Activated effector memory CD4-positive, alpha-beta T cell treated with anti-CD3 and anti-CD28 coated beads, Interleukin-2, amount 50 U/mL, for 16 hours (primary cell): ENCODE measurements around the gene PTGER3.

Experiments
- DNase-seq: peaks from one replicate; pipeline ENCODE4 v3.0.0-alpha.2; 2020

Gene PTGER3

DNA sequence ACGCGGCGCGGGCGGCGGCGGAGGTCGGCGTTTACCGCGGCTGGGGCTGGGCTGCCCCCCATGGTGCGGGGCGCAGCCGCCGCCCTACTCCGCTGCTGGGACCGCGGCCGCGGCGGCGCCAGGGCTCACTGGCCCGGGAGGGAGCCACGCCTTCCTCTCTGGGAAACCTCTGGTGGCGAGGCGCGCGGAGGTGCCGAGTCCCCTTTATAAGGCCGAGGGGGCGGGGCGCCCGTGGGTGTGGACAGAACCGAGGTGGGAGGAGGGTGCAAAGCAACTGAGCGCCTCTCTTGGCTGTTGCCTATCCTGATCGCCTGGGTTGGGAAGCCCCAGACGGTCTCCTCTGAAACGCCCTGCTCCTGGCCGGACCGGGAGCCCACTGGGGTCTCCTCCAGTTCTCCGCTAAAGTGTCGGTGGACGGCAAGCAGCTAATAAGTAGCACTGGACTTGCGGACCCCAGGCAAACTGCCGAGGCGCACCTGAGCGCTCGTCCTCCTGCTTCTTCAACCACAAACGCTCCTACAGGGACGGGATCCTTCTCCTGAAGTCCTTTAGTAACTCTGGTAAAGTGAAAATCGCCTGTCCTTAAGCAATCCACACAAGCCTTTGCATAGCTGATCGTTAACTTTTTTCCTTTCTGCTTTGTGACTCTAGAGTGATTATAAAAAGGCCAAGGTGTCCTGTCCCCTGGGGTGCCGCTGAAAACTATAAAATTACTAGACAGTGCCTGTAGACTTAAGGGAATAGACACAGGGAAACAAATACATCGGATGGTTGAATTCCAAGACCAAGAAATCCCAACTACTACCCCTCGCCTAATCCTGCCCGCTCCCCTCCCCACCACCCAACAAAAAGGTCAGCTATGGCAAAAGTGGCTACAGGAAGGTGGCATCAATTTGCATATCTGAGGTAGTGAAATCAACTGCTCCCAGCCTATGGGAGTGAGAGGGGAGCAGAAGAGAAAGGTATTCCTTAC, at the start of gene PTGER3:
Gene PTGER3 (minus strand): TSS at position 182 of the 973 bp plus-strand sequence. CDS start 239 bp downstream, outside the sequence.
- DNase-seq, result peak; percentile 81

DNA sequence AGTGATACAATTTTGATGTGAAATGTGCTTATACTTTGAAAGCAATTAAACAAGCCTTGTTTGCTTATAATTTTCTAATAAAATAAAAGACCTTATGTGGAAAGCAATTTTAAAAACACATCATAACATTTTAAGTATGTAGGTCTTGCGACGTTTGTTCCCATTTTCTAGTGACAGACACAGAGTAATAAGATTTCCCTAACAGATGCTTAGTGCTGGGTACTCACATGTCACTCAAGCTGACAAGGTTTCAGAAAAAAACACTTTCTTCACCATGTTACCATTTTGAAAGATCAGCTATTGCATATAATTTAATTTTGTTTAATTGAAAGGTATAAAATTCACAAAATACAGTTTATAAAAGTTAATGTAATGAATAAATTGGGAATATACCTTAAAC, 47.3 kb upstream of the PTGER3 start:
- DNase-seq, result no peak

DNA sequence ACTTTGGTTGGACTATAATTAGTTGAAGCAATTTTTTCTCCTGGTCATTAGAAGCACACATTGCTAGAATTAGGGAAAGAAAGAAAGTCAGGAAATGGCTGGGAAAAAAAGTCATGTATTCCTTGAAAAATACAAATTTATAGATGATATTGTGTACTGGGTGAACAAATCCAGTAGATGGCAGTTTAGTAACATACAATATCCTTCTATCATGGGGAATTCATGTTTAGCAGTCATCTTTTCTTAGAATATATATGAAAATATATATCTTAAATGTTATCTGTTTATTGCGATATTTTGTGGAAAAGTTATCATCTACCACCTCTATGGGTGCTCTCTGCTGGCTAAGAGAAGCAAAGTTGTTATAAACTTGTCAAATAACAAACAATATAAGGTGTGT, 46.3 kb upstream of the PTGER3 start:
- DNase-seq, result no peak

DNA sequence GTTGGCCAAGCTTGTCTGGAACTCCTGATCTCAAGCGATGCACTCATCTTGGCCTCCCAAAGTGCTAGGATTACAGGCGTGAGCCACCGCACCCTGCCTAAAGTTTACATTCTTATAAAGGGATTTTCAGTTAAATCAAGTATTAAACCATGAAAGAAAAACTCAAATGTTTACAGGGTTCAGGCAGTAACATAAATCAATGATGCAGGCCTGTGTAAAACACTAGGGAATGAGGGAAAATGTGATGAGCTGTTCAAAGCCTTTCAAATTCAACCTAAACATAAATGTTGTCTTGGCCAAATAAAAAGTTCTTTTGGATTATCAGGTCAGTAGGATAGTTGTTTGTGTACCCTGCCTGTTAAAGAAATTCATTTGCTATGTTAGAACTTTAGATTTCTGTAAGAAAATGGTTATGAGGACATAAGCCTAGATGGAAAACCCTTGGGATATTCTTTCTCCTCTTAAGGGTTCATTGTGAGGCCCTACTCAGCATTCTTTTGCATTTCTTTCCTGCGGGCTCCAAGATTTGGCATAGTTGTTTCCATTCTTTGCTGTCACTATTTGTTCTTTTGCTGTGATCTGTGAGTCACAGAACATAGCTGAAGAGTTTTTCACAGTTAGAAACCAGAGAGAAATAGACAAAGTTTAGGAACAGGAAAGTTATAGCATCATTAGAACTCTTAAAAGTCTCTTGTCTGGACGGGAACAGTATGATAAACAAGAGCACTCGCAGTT, 42.1 kb upstream of the PTGER3 start:
- no peak for DNase-seq

DNA sequence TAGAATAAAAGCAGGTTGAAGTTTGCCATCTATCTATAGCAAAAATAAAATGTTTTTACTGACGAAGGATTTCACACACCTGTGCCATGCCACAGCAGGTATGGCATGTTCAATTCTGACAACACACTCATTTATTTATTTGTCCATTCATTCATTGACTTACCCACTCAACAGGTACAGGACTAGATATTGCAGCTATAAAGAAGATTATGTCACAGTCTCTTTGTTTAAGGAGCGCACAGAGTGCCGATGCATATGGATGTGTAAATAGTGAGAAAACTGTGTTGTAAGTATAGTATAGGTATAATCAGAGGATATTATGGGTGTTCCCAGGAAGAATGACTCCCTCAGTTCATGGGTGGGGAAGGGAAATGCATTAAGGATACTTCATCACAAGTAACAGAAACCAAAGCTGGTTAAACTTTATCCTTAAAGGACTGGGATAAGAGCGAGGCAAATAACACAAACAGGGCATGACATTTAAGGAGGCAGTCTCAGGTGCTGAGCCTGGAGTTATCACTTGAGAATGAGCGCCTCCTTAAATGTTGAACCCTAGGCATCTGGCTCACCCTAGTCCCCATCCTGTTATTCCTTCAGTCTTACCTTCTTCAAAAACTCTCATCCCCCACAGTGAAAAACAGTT, 41.1 kb upstream of the PTGER3 start:
- DNase-seq, result no peak

DNA sequence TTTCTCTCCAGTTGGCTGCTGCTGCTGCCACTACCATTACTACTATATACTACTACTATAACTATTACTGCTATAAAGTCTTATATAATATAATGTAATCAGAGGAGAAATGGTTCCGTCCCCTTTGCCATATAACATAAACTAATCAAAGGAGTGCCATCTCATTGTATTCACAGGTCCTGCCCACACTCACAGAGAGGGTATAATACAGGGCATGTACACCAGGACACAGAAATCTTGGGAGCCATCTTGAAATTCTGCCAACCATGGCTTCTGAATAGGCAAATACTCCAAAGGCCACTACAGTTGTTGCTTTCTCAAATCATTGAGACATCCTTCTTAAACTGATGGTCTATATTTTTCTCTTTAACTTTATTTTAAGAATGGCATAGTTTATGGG, 40.1 kb upstream of the PTGER3 start:
- DNase-seq, result no peak

DNA sequence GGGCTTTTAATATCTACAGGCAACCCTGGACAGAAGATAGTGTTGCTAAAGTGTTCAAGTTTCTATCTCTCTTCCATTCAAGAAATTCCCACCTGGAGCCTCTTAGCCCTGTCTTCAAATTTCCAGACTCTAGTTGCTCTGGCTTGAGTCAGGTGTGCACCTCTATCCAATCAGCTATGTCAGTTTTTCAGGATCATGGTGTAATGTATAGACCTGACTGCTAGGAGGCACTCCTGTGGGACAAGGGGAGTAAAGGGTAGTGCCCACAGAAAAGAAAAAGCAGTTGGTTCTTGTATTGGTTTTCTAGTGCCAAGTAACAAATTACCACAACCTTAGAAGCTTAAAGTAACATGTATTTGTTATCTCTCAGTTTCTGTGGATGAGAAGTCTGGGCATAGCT, 39.4 kb upstream of the PTGER3 start:
- DNase-seq, result no peak

DNA sequence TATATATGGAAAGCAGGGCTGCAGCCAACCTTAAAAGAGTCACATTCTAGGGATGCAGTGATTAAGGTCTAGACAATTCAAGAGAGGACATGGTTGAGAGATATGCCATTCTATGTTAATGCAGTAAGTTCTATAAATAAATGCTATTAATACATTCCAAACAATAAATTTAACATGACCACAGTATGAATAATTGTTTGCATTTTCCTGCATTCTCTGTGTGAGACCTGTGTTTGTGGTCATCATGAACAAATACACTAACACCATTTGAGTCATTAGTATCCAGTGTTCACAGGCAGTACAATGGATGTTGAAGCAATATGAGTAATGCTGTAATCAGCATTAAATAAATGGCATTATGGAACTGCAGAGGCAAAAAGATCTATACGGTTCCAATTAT, 38.7 kb upstream of the PTGER3 start:
- no peak for DNase-seq

DNA sequence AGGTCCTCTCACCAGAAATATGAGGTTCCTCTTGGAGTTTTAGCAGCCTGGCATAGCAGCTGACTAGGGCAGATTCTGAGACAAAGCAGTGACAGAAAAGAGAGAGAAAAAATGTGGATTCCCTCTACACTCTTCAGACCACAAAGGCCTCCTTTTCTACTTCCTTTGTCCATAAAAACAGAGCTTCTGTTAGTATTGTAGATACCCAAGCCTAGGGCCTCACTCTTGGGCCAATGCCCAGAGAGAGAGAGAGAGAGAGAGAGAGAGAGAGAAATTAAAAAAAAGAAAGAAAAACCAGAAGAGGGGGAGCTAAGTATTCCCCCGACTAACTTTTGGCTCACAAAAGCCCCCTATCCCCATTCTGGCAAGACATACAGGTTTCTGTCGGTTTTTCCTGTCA, 35.7 kb upstream of the PTGER3 start:
- no peak for DNase-seq

DNA sequence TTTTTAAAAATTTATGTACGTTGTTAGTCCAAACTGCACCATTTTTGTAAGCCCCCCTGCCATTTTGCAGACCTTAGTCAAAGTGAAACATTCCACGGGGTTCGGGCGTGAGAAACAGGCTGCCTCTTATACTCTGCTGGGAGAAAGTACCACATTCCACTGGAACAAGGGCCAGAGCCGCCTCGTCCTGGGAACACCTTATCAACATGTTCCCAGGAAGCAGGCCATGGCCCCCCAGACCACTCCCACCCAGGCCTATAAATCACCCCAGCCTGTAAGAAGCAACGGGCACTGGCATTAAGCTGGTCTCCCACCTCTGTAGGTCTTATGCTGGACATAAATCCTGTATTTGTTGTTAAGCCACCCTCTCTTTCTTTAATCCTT, 34.1 kb upstream of the PTGER3 start:
- peak; percentile 61 for DNase-seq

DNA sequence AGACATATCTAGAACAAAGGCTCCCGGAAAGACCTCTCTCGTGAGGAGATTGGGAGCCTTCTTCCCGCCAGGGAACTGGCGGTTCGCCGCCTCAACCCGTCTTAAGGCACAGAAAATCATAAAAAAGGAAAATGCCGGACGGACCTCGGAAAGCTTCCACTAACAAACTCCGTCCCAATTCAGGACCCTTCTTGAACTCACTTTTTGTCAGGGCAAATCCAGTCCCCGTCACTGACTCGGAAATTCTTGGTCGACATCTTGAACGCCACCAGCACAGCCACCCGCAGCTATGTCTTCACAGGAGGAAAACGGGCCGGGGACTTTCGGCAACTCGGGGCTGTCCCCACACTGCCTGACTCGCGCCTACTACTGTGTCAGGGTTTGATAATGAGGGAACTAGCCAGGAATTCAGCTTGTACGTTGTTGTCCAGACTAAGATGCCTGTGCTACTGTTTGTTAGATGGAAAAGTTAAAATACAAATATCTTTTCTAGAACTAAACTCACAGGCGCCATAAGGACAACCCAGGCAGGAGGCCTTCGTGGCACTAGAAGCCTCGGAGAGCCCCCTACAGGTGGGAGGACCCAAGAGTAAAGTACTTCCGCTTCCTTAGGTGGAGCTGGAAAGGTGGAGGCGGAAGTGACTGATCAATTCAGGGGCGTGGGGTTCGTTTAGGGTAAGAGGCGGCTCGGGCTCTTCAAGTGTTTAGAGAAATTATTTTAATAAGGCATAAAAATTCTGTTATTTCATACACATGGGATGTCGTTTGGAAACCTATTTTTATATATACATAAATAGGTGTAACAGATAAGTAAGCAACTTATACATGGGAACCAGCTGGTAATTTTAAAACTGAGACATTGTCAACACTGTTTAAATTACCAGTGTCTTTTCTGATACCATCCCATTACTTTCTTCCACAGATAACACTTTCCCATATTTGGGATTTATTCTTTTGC, 33.4 kb upstream of the PTGER3 start, which contains the start of gene ZRANB2:
Gene ZRANB2 (minus strand): TSS at position 297 of the 958 bp plus-strand sequence. CDS start 40 bp downstream, at position 257.
- DNase-seq, result peak; percentile 95

DNA sequence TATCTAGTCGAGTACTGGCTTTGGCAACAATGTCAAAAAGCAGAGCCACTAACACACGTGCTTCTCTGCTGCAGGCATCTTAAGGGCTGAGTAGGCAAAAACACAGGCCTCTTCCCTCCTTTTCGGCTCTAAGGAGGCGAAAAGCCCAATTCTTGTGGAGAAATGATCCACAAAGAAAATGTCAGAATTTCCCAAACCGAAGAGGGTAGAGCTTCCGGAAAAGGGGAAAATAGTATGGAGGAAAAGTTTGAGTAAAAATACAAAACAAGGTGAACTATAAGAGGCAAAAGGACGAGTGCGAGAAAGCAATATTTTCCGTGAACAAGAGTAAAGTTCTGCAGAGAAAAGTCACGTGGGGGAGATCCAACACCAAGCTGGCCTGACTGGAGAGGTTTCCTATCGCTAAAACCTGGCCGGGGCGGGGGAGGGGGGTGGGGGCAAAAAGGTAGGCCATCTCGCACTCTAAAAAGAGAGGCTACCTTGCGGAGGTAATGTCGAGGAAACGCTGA, 32.7 kb upstream of the PTGER3 start:
- DNase-seq, result no peak

DNA sequence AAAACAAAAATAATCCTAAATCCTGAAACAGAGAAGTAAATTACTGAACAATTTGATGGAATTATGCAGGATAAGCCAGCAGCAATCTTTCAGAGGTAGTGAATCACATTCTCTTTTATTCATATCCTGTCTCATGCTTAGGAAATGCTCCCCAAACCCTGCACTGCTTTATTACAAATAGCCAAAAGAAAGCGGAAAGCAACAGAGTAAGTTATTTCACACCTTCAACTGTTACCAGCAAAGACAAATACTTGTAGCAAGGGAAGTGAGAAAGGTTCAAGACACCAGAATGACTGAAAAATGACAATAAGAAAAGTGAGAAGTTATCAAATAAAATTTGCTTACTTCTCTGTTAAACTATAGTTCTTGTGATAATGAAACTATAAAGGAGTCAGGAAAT, 27.1 kb upstream of the PTGER3 start:
- DNase-seq, result no peak

DNA sequence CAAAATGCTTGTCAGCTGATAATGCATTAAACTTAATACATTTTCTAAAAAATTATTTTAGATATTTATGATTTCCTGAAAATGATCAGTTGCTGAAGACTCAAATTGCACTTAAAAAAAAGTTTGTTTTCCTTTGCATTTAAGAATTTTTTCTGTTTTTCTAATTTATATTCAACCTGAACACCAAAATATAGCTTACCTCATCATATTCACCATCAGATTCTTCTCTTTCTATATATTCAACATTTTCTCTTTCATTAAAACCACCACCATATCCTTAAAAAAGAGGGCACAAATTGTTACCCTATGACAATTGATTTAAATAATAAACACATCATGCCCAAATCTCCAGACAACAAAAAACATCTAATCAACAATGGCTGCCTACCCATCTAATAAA, 24.7 kb upstream of the PTGER3 start:
- DNase-seq, result no peak

DNA sequence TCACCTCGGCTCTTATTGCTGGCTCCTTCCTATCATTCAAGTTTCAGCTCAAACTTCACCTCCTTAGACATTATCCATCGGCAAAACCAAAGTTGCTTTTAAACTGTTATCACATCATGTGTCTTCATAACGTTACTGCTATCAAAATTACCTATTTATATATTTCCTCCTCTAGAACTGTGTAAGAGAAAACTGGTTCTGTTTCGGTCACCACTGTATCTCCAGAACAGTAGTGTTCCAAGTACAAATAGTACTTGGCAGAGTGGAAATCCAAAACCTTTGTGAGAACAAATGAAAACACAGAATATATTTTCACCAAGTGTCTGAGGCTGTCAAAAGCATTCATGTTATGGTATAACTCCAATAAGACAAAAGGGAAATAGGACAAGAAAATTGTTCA, 24.1 kb upstream of the PTGER3 start:
- DNase-seq, result no peak

DNA sequence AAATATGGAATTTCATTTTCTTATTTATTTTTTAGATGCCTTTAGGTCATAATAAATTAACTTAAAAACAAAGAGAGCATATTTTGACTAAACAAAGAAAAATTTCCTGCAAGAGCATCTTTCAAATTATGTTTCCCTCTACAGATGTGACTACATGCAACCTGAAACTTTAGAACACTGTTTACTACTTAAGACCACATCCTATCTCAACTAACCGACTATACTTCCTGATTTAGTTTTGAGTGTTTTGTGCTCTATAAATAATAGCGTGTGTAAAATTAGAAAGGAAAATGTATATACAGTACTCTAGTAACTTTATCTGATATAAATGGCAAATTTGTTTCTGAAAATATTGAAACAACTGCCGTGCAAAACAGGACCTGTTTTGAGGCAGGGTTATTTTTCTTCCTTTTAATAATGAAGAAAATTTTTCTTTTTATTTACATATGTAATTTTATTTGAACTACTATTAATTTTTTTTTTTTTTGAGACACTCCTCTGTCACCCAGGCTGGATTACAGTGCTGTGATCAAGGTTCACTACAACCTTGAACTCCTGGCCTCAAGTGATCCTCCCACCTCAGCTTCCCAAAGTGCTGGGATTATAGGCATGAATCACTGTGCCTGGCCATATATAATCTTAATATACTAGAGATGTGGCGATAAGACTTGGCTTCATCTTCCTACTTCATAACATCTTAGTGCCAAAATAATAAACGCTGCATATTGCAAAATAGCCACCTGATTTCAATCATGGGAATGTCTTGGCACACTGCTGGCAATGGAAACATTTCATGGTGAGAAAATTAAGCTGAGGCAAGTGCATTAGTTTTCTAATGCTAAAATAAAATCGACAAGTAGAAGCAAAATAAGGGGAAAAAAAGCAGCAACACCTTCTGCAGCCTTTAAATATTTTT, 21.0 kb upstream of the PTGER3 start:
- DNase-seq, result no peak

DNA sequence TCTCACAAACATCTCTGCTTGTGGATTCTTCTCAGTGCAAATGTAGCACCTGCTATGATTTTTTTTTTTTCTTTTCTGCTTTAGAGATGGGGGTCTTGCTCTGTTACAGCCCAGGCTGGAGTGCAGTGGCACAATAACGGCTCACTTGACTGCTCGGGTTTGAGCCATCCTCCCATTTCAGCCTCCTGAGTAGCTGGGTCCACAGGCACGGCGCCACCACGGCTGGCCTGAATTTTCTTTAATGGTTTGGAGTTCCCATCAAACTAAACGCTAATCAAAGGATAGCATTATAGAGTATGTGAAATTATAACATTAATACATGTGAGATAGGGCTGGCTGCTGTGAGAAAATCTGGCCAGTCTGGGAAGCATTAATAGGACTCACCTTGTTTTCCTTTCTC, 7.2 kb upstream of the PTGER3 start:
- DNase-seq, result no peak

DNA sequence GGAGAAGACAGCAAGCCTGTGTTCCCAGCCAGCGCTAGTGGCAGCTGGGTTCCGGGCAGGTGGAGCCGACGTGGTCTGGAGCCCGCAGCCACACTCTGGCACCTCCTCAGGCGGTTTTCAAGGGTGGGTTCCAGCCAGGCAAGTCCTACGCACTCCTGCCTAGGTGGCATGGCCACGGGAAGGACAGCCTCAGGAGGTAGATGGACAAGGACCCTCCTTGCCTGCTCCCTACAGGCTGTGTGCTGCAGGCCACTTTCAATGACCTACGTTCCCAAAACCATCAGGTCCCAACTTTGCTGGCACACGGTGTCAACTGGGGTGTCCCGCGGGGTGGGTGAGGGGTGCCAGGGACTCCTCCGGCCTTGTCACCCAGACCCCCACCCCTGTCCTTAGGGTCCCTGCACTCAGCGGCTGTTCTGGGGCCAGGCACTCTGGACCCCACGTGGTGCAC, 6.7 kb upstream of the PTGER3 start:
- DNase-seq, result no peak

DNA sequence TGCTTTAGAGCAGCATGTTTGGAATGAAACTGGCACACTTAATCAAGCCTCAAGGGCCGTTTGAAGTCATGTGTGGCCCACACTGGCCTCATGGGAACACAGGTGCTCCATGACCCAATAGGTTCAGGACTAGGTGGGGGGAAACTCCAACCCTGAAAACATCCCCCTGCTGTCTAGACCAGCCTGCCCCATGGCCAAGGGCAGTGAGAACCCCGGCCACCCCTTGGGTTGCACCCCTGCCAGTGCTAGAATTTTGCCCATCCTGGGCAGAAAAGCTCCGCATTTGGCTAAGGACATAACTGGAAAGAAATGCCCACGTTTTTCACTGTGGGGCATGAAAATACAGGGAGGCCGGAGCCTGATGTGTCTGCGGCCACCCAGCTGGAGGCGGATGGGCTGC, 6.1 kb upstream of the PTGER3 start:
- no peak for DNase-seq

DNA sequence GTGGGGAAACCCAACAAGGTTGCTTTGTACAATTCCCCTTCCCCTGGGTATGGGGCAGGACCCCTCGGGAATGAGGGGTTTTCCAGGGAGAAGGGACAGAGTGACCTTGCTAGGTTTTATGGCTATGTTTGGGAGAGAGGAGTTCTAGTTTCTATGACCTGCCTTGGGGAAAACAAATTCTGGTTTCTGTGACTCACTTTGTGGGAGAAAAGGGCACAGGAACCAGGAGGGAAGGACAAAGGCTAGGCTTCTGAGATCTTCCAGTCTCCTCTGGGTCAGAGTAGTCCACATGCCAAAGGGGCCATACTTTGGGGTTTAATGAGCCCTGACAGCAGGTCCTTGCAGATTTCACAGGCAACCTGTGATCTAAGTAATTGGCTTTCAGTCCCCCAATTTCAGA, 5.5 kb upstream of the PTGER3 start:
- no peak for DNase-seq
